GM12864 (cell line): Measurements from ENCODE around the gene ANXA2R.
"Not testable (repeated sequence)": the region's sequence is repeated elsewhere in the genome, so short reads cannot be mapped to it uniquely, and the experiment has no call there.

Source experiments
- DNase-seq: peaks from one replicate; pipeline ENCODE4 v3.0.0-alpha.2; 2011; ENCODE audit warnings: low read depth
- H3K4me3 ChIP-seq: 2 replicates; pipeline ENCODE4 v1.5.1; 2011; ENCODE audit warnings: mild to moderate bottlenecking, low read depth, low read length, control low read depth
- TF ChIP-seq, protein P1 (sequence below): IDR thresholded peaks from 2 replicates; pipeline ENCODE4 v1.5.1; 2011; ENCODE audit warnings: low read depth, mild to moderate bottlenecking, moderate library complexity, low read length, control low read depth, inconsistent platforms; ENCODE audit errors: missing control alignments

Gene ANXA2R

DNA sequence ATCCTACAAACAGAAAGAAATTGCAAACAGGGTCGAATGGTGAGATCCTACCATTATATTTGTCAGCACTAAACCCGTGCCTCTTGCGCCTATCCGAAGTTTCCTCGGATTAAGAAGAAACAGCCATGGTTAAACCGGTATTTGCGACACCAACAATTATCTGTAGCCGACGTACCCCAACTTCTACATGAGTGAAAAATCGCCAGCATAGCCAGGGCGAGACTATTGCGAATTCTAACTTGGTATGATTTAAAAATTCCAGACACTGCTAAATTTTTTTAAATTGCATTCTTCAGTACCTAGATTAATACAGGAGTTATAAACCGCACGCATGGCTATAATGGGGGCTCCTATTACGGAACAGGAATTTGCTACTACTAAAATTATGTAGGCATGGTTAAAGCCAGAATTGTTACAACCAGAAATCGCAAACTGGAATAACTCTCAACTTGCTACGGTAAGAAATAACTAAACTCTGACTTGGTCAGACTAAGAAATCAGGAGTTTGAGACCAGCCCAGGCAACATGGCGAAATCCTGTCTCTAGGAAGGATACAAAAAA lies 25.3 kb upstream of the ANXA2R start:
- TF ChIP-seq, protein P1, sequence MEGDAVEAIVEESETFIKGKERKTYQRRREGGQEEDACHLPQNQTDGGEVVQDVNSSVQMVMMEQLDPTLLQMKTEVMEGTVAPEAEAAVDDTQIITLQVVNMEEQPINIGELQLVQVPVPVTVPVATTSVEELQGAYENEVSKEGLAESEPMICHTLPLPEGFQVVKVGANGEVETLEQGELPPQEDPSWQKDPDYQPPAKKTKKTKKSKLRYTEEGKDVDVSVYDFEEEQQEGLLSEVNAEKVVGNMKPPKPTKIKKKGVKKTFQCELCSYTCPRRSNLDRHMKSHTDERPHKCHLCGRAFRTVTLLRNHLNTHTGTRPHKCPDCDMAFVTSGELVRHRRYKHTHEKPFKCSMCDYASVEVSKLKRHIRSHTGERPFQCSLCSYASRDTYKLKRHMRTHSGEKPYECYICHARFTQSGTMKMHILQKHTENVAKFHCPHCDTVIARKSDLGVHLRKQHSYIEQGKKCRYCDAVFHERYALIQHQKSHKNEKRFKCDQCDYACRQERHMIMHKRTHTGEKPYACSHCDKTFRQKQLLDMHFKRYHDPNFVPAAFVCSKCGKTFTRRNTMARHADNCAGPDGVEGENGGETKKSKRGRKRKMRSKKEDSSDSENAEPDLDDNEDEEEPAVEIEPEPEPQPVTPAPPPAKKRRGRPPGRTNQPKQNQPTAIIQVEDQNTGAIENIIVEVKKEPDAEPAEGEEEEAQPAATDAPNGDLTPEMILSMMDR, result no peak
- peak overlapping the region; percentile 78 for H3K4me3 ChIP-seq
- DNase-seq, result no peak

DNA sequence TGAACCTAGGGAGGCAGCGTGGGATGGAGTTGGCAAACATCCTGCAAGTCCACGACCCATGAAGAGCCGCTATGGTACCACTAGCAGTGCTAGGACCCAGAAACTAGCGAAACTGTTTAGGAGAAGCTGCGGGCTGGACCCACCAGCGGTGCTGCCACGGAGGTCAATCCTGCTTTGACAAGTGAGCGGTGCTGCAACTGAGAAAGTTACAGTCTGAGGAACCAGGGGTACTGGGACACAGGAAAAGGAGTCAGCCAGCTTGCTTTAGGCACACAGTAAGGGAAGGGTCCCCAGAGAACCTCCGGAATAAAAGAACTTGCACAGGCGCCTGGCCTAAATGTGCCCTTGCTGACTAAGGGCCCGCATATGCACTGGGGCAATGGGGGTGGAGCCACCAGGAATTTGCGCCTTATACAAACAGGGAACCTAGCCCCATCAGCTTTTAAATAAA lies 23.6 kb upstream of the ANXA2R start:
- DNase-seq, result no peak
- no peak overlapping the region for H3K4me3 ChIP-seq
- TF ChIP-seq, protein P1, result no peak

DNA sequence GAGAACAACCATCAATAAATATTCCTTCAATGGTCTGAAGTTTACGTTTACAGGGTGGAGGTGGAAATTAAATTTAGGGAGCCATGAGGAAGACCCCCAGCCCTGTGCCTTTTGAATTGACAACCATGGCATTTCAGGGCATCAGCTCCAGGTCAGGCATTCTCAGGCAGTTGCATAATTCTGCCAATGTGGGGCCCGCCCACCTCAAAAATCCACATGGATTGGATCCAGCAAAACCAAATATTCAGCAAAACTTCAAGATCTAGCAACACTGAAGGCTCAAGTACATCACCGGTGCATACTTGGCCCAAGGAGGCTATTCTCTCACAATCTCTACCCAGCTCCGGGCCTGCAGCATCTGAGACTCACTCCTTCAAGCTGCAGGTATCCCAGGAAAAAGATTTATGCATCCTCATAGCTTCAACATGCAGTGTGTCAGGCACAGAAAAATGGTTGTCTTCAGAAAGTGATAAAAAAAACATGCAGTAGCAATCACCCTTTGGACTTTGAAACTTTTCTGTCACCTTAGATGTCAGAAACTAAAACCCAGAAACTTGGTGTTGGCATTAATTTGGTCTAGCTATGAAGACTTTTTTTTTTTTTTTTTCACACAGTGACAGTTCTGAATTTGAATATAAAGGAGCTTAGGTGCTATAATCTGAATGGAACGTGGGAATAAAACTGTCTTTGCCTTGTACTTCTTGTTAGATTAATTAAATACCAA lies 21.4 kb upstream of the ANXA2R start:
- TF ChIP-seq, protein P1, result no peak
- no peak for DNase-seq
- H3K4me3 ChIP-seq, result no peak overlapping the region

- DNase-seq, H3K4me3 ChIP-seq: not testable (repeated sequence)
Measured at GRCh38 chr5:43060020-43060419, 19.9 kb upstream of the ANXA2R start.

- not testable (repeated sequence) for DNase-seq, H3K4me3 ChIP-seq
Measured at GRCh38 chr5:43055098-43055497, 15.0 kb upstream of the ANXA2R start.

GRCh38 chr5:43051684-43052083 lies 11.6 kb upstream of the ANXA2R start:
- H3K4me3 ChIP-seq, result no peak overlapping the region
- TF ChIP-seq, protein P1, result no peak
- no peak for DNase-seq

DNA sequence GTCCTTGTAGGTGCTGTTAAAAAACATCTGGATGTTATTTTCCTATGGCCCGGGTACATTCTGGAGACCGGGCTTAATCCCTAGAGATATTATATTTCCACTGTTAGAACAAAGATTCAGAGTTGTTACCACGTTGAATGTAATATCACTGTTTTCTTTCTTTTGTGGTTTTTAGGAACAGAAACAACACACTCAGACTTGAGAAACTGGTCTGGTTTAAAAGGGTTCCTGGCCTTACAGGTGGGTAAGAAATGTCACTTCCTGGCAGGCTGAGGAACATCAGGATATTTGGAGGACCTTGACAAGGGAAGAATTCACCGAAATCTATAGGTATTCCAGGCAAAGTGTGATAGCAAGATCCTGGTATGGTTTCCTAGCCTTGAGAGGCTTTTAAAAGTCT lies 10.3 kb upstream of the ANXA2R start:
- TF ChIP-seq, protein P1, result no peak
- DNase-seq, result no peak
- no peak overlapping the region for H3K4me3 ChIP-seq

DNA sequence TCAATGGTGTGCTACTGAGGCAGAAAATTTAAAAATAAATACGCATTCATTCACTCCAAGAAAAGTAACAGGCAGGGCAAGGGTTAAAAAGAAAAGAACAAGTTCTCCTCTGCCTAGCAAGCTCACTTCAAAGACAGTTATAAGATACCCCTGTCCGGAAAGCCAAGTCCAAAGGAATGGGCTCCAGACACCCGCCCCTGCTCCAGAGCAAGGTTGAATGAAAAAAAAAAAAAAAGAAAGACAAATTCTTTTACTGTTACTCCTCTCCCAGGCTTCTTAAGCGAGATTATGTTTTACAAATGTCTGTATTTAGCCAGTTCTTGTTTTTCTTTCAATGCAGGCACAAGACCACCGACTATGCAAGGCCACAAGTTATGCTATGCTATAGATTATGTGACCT lies 9.1 kb upstream of the ANXA2R start:
- TF ChIP-seq, protein P1, result no peak
- H3K4me3 ChIP-seq, result no peak overlapping the region
- DNase-seq, result no peak
